Stimulated activated effector memory CD8-positive, alpha-beta T cell treated with anti-CD3 and anti-CD28 coated beads, Interleukin-12 subunit alpha, Interleukin-12 subunit beta, amount 100 ng/mL, for 72 hours (primary cell): ENCODE data around the gene L3MBTL4.
A peak's percentile ranks its signal among the peaks of the same experiment; 100 is the strongest.

Experiments used
- ATAC-seq: fragments of 150-1000 bp; cut with Tn5 transposase; 2 replicates; pipeline ENCODE4 v1.10.0; 2021
- DNase-seq, 2 donors: peaks; one replicate each; pipeline ENCODE4 v3.0.0; 2021 to 2022; ENCODE audit warnings: low spot score in 2 of 2
- H3K27ac Mint-ChIP-seq: one replicate; pipeline ENCODE4 v1.8.0; 2022; ENCODE audit warnings: mild to moderate bottlenecking, mixed read lengths
- H3K36me3 Mint-ChIP-seq: one replicate; pipeline ENCODE4 v1.8.0; 2022; ENCODE audit warnings: mild to moderate bottlenecking, mixed read lengths
- H3K4me1 Mint-ChIP-seq: one replicate; pipeline ENCODE4 v1.8.0; 2022; ENCODE audit warnings: mixed read lengths
- H3K4me3 Mint-ChIP-seq: one replicate; pipeline ENCODE4 v1.8.0; 2022; ENCODE audit warnings: mild to moderate bottlenecking, mixed read lengths
- H3K9me3 Mint-ChIP-seq: one replicate; pipeline ENCODE4 v1.8.0; 2022; ENCODE audit warnings: mixed read lengths

Gene L3MBTL4

DNA sequence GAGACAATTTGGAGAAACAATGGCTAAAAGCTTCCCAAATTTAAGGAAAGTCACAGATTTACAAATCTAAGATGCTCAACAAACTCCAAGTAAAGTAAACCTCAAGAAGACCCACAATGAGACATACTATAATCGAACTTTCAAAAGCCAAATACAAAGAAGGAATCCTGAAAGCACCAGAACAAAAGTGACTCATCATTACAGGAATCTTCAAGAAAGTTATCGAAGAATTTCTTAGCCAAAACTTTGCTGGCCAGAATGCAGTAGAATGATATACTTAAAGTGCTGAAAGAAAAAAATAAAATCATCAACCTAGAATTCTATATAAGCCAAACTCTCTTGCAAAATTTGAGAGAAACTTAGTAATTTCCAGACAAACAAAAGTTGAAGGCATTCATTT lies 412.8 kb downstream of the L3MBTL4 start:
- H3K36me3 Mint-ChIP-seq, result no peaks in the 10 kb centered on the region
- peaks cover 14% of the 10 kb centered on the region for H3K9me3 Mint-ChIP-seq
- ATAC-seq (no peak), DNase-seq (no peak)
- no peaks in the 10 kb centered on the region for H3K4me1 Mint-ChIP-seq
- H3K4me3 Mint-ChIP-seq, result no peak overlapping the region
- no peak overlapping the region for H3K27ac Mint-ChIP-seq

DNA sequence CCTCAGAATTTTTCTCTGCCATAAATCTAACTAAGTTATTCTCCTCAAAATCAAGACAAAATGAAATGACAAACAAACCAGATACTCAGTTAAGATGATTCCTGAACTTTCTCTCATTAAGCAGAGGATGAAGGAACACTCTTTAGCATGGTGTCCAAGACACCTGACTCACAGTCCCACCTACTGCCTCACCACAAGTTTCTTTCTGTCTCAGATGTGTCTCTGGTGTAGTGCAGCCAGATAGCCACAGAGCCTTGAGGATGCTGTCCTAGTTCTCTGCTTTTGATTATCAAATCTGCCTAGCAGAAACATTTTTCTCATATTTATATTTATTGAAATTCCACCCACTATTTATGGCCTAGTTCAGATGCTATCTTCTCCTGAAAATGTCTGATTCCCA lies 415.8 kb downstream of the L3MBTL4 start:
- Mint-ChIP-seq H3K4me3 (no peak overlapping the region), H3K27ac (no peak overlapping the region), H3K4me1 (no peaks in the 10 kb centered on the region), H3K36me3 (no peaks in the 10 kb centered on the region), H3K9me3 (peaks cover 14% of the 10 kb centered on the region)
- ATAC-seq (no peak), DNase-seq (no peak)

DNA sequence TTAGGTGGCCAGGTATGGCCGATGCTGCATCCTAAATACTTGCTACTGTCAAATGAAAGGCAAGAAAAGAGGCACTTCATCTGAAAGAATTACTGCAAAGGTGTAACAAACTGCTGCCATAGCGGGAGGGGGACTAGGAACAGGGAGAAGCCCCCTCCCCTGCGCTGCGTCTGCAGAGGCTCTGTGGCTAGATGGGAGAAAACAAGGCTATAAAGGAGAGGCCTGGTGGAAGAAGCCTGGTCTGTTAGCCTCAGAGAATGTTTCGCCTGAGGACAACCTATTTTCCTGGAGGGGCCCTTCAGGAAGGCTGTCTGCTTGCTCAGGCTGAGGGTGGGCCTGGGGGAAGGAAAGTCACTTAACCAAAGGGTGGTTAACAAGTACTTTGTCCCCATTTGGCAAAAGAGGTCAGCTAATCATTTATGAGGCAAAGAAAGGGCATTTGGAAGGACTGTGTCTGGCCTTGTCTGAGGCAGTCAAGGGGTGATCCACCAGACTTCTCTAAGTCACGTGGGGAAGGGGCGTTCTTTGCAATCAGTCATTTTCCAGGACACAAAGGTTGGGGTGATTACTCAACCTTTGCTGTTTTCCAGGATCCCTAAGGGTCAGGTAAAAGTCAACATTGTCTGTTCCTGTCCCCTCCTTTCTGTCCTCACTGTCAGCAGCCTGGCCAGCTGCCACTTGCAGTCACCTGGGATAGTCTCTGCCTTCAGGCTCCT lies 416.4 kb downstream of the L3MBTL4 start:
- no peak overlapping the region for H3K27ac Mint-ChIP-seq
- no peak overlapping the region for H3K4me3 Mint-ChIP-seq
- no peak for ATAC-seq
- H3K4me1 Mint-ChIP-seq, result no peaks in the 10 kb centered on the region
- no peaks in the 10 kb centered on the region for H3K36me3 Mint-ChIP-seq
- peaks cover 12% of the 10 kb centered on the region for H3K9me3 Mint-ChIP-seq
- DNase-seq, result peak in 1 of 2 donors; percentile 26

DNA sequence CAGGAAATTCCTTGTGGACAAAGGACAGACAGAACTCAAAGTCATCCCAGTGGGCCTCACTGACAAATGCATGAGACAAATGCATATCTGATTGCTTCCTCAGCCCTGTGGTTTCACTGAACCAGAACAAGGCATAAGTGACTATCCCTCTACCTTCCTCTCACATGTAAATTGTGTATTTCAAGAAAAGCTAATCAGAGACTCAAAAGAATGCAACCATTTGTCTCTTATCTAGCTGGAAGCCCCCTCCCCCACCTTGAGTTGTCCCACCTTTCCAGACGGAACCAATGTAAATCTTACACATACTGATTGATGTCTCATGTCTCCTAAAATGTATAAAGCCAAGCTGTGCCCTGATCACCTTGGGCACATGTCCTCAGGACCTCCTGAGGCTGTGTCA lies 417.4 kb downstream of the L3MBTL4 start:
- no peaks in the 10 kb centered on the region for H3K36me3 Mint-ChIP-seq
- H3K9me3 Mint-ChIP-seq, result peaks cover 12% of the 10 kb centered on the region
- ATAC-seq, result no peak
- H3K4me3 Mint-ChIP-seq, result no peak overlapping the region
- DNase-seq, result peak in 1 of 2 donors; percentile 3
- no peak overlapping the region for H3K27ac Mint-ChIP-seq
- H3K4me1 Mint-ChIP-seq, result no peaks in the 10 kb centered on the region

DNA sequence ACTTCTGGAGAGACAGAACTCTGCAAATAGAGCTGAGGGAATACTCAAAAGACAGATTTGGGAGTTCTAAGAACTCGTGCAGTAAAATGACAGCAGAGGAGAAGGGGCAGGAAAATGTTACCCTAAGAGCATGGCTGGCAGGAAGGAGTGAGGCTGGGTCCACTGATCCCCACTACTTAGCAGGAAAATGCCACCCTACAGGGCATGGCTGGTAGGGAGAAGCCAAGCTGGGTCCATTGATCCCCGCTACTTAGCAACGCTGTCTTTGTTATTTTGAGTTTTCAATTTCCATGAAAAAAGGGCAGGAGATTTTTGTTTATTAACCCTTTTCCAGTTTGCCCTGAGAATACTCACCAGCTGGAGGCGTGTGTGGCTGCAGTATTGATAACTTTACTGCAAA lies 419.1 kb downstream of the L3MBTL4 start:
- no peak overlapping the region for H3K27ac Mint-ChIP-seq
- peaks cover 16% of the 10 kb centered on the region for H3K9me3 Mint-ChIP-seq
- ATAC-seq, result no peak
- peak in 1 of 2 donors; percentile 10 for DNase-seq
- no peaks in the 10 kb centered on the region for H3K4me1 Mint-ChIP-seq
- H3K36me3 Mint-ChIP-seq, result no peaks in the 10 kb centered on the region
- no peak overlapping the region for H3K4me3 Mint-ChIP-seq

DNA sequence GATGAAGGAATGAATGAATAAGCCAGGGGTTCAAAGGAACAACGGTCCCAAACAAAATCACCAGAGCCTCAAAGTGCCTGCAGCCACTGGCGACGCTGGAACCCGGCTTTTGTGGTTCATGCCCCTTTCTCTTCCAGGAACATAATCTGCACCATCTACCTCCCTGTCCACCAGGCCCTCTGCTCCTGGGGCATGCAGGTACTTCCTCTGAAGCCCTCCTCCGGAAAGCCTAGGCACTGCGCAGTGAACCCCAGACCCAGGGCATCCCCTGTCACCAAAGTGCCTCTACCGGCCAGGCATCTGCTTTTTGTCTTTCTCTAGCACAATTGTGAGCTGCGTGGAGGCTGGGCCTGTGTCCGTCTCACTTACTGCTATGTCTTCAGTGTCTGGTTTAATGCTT lies 420.8 kb downstream of the L3MBTL4 start:
- no peak overlapping the region for H3K4me3 Mint-ChIP-seq
- no peak overlapping the region for H3K27ac Mint-ChIP-seq
- peaks cover 9% of the 10 kb centered on the region for H3K9me3 Mint-ChIP-seq
- ATAC-seq (no peak), DNase-seq (no peak)
- H3K36me3 Mint-ChIP-seq, result no peaks in the 10 kb centered on the region
- H3K4me1 Mint-ChIP-seq, result no peaks in the 10 kb centered on the region

DNA sequence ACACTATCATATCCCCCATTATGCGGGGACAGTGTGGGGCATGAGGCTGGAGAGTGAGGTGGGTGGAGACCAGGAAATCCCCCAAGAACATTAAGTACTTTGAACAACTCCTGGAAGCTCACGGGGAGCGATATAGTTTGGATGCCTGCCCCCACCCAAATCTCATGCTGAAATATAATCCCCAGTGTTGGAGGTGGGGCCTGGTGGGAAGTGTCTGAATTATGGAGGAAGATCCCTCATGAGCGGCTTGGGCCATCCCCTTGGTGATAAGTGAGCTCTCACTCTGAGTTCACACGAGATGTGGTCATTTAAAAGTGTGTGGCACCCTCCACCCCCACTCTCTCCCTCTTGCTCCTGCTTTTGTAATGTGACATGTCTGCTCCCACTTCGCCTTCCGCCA lies 422.3 kb downstream of the L3MBTL4 start:
- peaks cover 7% of the 10 kb centered on the region for H3K9me3 Mint-ChIP-seq

DNA sequence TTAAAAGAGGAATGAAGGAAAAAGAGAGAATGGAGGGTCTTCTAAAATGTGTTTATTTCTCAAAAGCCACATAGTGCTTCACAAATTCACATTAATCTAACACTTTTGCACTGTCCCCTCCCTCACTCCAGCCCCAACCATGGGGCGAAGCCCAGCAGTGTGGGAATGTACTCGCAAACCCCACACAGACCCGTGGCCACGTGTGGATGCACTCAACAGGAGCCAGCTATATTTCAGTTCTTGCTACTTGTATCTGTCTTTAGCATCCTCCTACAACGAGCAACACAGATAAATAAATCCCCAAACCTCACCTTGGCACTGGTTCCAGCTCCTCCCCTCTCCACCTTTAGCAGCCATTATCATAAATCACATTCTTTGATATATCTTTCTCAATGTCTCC lies 427.5 kb downstream of the L3MBTL4 start:
- Mint-ChIP-seq H3K9me3 (peaks cover 7% of the 10 kb centered on the region), H3K4me1 (no peaks in the 10 kb centered on the region), H3K4me3 (no peak overlapping the region), H3K36me3 (no peaks in the 10 kb centered on the region), H3K27ac (no peak overlapping the region)
- DNase-seq (peak in 1 of 2 donors; percentile 0), ATAC-seq (no peak)

More for the DNA sequence above, 422.3 kb downstream of the L3MBTL4 start:
- H3K27ac Mint-ChIP-seq, result no peak overlapping the region
- no peaks in the 10 kb centered on the region for H3K36me3 Mint-ChIP-seq
- H3K4me3 Mint-ChIP-seq, result no peak overlapping the region
- no peak for DNase-seq
- H3K4me1 Mint-ChIP-seq, result no peaks in the 10 kb centered on the region
- no peak for ATAC-seq

DNA sequence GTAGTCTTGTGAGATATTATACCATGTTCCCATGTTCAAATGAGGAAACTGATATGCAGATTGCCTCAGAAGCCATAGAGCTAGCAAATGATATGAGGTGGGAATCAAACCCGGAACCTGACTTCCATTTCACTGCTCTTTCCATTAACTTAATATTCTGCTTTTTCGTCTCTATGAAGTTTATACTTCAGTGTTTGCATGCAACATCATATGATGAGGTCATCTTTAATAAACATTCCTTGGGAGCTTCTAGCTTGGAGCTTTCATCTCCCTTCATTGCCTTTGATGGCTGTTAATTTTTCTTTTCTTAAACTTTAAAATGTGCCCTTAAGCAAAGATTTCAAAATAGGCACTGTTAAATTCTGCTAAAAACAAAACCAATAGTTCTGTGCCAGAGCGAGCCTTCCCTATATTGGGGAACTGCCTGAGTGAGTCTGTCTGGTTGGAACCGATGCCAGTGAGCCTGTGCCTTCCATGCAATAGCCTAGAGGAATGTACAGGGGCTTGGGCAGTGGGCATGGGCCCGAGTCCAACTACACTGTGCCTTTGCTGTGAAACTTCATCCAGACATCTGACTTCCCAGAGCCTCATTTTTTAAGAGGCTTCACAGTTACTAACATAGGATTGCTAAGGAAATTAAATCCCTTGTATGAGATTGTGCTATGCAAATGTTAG lies 428.3 kb downstream of the L3MBTL4 start:
- DNase-seq (peak in 1 of 2 donors; percentile 12), ATAC-seq (no peak)
- Mint-ChIP-seq H3K36me3 (no peaks in the 10 kb centered on the region), H3K4me1 (no peaks in the 10 kb centered on the region), H3K9me3 (peaks cover 3% of the 10 kb centered on the region), H3K4me3 (no peak overlapping the region), H3K27ac (no peak overlapping the region)

DNA sequence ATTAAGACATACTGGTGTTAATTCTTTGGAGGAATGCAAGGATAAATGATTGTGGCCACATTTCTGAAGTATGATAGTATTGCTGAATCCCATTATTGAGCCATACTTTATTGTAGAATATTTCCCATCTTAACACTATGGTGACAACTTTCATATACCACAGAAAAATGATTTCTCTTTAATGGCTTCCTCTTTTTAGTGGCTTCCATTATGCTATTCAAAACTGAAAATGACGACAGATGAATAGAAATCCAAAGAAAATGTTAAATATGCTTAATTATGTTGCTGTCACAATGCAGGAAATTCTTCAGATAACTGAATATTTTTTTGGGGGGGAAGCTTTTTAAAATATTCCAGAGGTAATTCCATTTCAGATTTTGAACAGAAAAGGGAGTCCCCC lies 430.5 kb downstream of the L3MBTL4 start:
- H3K36me3 Mint-ChIP-seq, result no peaks in the 10 kb centered on the region
- no peak overlapping the region for H3K4me3 Mint-ChIP-seq
- no peak overlapping the region for H3K27ac Mint-ChIP-seq
- DNase-seq, result no peak
- no peaks in the 10 kb centered on the region for H3K9me3 Mint-ChIP-seq
- no peak for ATAC-seq
- H3K4me1 Mint-ChIP-seq, result no peaks in the 10 kb centered on the region

DNA sequence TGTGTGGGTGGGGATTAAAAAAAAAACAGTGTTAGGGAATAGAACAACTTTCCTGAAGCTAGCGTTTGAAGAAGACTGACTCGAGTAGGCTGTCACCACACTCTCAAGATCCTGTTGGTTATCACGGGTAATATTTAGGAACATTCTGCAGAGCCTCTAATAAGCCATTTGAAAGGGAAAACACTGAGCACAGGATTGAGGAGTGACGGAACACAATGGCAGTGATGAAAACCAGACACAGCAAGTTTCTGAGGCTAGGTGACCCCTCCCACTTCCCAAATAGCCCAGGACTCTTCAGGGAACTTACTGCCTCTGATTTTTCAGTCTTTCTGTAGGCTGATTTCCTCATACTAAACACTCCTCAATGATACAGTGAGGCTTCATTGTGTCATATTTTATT lies 431.2 kb downstream of the L3MBTL4 start:
- Mint-ChIP-seq H3K9me3 (no peaks in the 10 kb centered on the region), H3K27ac (no peak overlapping the region)
- no peak for ATAC-seq

DNA sequence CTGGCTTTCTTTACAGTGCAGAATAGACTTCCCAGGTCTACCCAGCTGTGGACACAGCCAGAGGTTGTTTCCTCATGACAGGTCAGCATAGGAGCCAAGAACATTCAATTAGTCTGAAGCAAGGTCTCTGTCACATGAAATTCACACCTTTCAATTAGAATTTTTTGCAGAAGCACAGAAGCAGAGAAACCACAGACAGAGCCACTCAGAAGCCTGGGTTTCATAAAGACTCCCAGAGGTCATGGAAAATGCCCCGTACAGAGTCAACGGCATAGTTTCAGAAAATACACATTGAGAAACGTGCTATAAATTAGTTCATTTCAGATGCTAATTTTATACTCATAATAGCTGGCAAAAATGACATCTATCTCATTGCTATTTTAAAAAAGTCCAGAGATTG lies 432.4 kb downstream of the L3MBTL4 start:
- no peaks in the 10 kb centered on the region for H3K4me1 Mint-ChIP-seq
- no peak overlapping the region for H3K4me3 Mint-ChIP-seq
- H3K36me3 Mint-ChIP-seq, result no peaks in the 10 kb centered on the region
- H3K27ac Mint-ChIP-seq, result no peak overlapping the region
- H3K9me3 Mint-ChIP-seq, result no peaks in the 10 kb centered on the region
- ATAC-seq, result no peak
- DNase-seq, result no peak

More for the DNA sequence above, 431.2 kb downstream of the L3MBTL4 start:
- Mint-ChIP-seq H3K36me3 (no peaks in the 10 kb centered on the region), H3K4me3 (no peak overlapping the region), H3K4me1 (no peaks in the 10 kb centered on the region)
- peak in 1 of 2 donors; percentile 18 for DNase-seq

DNA sequence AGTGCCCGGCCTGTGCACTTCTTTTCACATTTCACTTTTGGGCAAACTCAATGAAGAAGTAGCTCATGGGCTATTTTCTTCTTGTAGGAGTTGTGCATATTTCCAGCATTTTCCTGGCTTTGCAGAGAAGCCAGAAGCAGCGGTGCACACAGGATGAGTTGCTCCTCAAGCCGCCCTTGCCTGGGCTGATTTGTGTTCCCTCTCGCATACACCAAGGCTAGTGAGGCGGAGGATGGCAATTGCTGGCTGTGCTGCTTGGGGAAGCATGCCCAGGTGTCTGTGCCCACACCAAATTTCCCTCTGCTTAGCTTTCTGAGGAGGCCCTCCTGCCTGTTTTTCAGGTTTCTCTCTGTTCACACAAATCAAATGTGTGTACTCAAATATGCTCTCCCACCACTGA lies 434.0 kb downstream of the L3MBTL4 start:
- ATAC-seq, result no peak
- Mint-ChIP-seq H3K9me3 (no peaks in the 10 kb centered on the region), H3K4me3 (no peak overlapping the region), H3K36me3 (no peaks in the 10 kb centered on the region), H3K27ac (no peak overlapping the region), H3K4me1 (no peaks in the 10 kb centered on the region)
- no peak for DNase-seq

DNA sequence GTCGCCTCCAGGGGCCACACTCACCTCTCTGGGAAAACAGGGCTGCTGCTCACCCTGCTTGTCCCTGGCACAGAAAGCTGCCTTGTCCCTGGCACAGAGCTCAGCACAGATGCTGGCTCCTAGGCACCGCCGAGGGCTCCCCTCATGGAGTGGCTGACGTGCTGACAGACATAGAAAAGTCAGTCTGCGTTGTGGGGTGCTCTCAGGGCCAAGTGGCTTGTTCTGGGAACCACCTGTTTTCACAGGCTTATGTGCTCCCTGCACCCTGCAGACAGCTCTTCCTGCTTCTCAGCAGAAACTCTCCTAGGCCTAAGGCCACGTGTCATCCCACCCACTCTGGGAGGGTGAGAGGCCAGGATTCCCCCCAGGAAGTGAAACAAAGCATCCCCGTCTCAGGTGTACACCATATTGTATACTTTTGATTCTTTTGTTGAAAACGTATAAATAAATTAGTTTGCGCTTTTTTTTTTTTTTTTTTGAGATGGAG lies 434.7 kb downstream of the L3MBTL4 start:
- DNase-seq, result no peak
- ATAC-seq, result no peak
- no peak overlapping the region for H3K4me3 Mint-ChIP-seq
- no peak overlapping the region for H3K27ac Mint-ChIP-seq
- no peaks in the 10 kb centered on the region for H3K36me3 Mint-ChIP-seq
- H3K9me3 Mint-ChIP-seq, result no peaks in the 10 kb centered on the region
- H3K4me1 Mint-ChIP-seq, result no peaks in the 10 kb centered on the region

DNA sequence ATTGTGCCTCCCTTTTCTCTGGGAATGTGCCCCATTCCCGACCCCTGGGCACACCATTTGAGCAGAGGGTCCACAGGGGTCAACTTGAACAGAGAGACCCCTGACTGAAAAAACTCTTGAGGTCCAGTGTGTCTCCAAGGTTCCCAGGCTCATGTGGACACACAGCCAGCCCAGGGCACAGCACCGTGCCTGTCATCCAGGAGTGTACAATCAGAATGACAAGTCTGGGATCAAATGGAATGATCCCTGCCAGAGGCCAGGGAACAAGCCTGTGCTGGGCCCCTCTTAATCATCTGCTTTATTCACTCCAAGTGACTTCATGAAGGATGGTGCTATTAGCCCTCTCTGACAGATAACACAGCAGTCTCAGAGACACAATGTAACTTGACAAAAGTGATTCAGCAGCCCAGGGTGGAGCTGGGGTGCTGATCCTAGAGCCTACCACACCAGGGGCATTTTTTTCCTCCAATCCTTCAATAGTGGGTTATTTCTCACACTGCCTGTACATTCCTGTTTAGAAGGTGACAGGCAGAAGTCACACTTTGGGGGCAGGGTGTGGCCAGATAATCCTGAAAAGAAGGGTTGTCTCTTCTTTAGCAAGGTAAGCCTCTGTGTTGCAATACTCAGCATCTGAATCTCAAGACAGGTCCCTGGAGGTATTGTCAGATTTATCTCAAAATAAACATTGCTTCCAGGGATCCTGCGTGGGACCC lies 435.4 kb downstream of the L3MBTL4 start:
- ATAC-seq (no peak), DNase-seq (peak in 1 of 2 donors; percentile 18)
- no peaks in the 10 kb centered on the region for H3K9me3 Mint-ChIP-seq
- no peaks in the 10 kb centered on the region for H3K36me3 Mint-ChIP-seq
- no peak overlapping the region for H3K4me3 Mint-ChIP-seq
- no peaks in the 10 kb centered on the region for H3K4me1 Mint-ChIP-seq
- no peak overlapping the region for H3K27ac Mint-ChIP-seq

DNA sequence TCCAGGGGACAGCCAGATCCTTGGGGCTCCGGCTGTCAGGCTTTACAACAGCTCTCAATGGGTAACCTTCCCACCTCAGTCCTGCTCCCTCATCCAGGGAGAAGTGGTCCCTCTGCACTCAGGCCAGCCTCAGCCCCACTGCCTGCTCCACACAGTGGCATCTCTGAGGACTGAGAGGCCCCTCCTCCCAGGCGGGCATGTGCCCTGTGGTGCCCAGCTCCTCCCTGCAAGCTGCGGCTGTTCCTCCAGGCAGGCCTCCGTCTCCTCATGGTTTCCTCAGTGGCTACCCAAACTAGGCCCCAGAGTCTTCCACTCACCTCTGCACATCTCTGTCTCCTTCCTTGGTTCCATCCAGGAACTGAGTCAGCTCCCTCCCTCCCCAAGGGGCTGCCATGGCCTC lies 437.7 kb downstream of the L3MBTL4 start:
- H3K36me3 Mint-ChIP-seq, result no peaks in the 10 kb centered on the region
- H3K4me3 Mint-ChIP-seq, result no peak overlapping the region
- H3K27ac Mint-ChIP-seq, result no peak overlapping the region
- DNase-seq (no peak), ATAC-seq (no peak)
- no peaks in the 10 kb centered on the region for H3K9me3 Mint-ChIP-seq
- H3K4me1 Mint-ChIP-seq, result no peaks in the 10 kb centered on the region
